Measurements from ENCODE around the gene COQ8B. TPM values are rescaled to one million over a fixed set of nuclear protein-coding genes. Genes with fewer than 3 reads are reported as not detected.
"Not testable (repeated sequence)": the region's sequence is repeated elsewhere in the genome, so short reads cannot be mapped to it uniquely, and the experiment has no call there.

Gene COQ8B
- total and polyA plus RNA-seq, 4 donors, result 20.5 to 79.8 (median 32.8) TPM

DNA sequence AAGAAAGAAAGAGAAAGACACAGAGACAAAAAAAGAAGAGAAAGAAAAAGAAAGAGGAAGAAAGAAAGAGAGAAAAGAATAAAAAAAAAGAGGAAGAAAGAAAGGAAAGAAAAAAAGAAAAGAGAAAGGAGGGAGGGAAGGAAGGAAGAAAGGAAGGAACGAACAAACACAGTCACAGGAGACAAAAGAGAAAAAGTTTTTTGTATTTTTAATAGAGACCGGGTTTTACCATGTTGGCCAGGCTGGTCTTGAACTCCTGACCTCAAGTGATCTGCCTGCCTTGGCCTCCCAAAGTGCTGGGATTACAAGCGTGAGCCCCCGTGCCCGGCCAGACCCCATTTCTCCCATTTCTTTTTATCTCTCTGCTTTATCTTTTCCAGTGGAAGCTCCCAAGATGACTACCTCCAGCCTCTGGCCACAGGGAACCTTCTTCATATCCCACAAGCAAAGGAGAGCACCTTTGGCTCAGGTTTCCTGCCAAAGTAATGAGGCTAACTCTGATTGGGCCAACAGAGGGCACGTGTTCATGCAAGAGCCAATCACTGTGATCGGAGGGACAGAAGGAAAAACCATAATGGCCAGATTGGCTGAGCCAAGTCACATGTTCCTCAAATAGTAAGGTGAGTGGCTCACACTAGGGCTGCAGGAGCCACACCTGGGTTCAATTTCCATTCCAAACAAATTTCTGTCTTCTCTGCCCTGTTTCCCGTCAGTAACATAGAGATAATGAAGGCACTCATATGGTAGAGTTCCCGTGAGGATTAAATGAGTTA, 66.6 kb downstream of the COQ8B start:
- DNase-seq; ATAC-seq (ENCODE audit: low FRiP score); H3K9me3 ChIP-seq (ENCODE audit: control insufficient read depth, low read length); H3K4me1 ChIP-seq (ENCODE audit: control insufficient read depth in 1 of 2, insufficient read depth in 2 of 2, low read length in 2 of 2); H3K4me3 ChIP-seq (ENCODE audit: low read length in 2 of 2); intact Hi-C loops (cut with DNase I); H3K27me3 ChIP-seq (ENCODE audit: control insufficient read depth in 1 of 2, insufficient read depth in 2 of 2, low read length in 1 of 2); H3K36me3 ChIP-seq (ENCODE audit: control insufficient read depth in 1 of 2, insufficient read depth in 2 of 2, low read length in 1 of 2): not testable (repeated sequence)
- peak overlapping the region in 1 of 2 donors; percentile 34 for H3K27ac ChIP-seq (ENCODE audit: low read depth in 1 of 2, low read length in 2 of 2)
- 85 to 91% methylated on average over 9 of the region's 9 CpGs for WGBS, 2 donors

DNA sequence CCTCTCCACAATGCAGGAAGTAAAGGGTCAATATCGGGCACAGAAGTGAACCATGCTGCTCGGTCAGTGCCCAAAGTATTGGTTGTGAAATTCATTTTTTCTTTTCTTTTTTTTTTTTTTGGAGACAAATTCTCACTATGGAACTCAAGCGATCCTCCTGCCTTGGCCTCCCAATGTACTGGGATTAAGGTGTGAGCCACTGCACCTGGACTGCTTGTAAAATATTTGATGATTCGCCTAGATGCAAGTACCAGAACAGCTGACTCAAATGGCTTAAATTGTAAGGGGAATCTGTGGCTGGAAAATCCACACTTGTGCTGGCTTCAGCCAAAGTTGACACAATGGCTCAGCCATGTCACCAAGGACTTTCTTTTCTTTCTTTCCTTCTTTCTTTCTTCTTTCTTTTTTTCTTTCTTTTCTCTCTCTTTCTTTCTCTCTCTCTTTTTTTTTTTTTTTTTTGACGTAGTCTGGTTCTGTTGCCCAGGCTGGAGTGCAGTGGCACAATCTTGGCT, 69.9 kb downstream of the COQ8B start:
- peak; percentile 15 for ATAC-seq (ENCODE audit: low FRiP score)
- no peaks in the 10 kb centered on the region for H3K9me3 ChIP-seq (ENCODE audit: control insufficient read depth, low read length)
- H3K4me1 ChIP-seq (ENCODE audit: control insufficient read depth in 1 of 2, insufficient read depth in 2 of 2, low read length in 2 of 2), result peaks cover 2 to 6% of the 10 kb centered on the region in 2 donors
- H3K27me3 ChIP-seq (ENCODE audit: control insufficient read depth in 1 of 2, insufficient read depth in 2 of 2, low read length in 1 of 2), result no peaks in the 10 kb centered on the region
- intact Hi-C loops (cut with DNase I), result no loop called here
- peak overlapping the region; percentile 62 to 97 for H3K27ac ChIP-seq (ENCODE audit: low read depth in 1 of 2, low read length in 2 of 2)
- 34 to 49% methylated on average over 5 of the region's 5 CpGs for WGBS, 2 donors
- H3K36me3 ChIP-seq (ENCODE audit: control insufficient read depth in 1 of 2, insufficient read depth in 2 of 2, low read length in 1 of 2), result no peaks in the 10 kb centered on the region
- DNase-seq, result no peak
- no peak overlapping the region for H3K4me3 ChIP-seq (ENCODE audit: low read length in 2 of 2)

DNA sequence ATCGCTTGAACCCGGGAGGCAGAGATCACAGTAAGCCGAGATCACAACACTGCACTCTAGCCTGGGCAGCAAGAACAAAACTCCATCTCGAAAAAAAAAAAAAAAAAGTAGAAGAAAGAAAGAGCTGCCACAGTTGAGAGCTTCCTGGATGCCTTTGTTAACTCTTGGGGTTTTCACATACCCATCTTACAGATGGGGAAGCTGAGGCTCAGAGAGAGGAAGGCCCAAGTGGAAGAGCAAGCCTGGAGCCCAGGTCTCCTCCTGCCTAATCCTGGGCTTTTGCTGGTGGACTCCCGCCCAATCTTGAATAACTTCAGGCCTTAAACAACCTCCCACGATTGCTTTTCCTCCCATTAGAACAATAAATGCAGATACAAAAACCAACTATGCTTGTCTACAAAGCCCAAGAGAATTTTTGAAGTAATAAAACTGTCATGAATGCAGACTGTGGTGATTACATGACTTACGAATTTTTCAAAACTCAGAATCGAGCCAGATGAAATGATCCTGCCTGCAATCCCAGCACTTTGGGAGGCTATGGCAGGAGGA, 73.9 kb downstream of the COQ8B start:
- H3K36me3 ChIP-seq (ENCODE audit: control insufficient read depth in 1 of 2, insufficient read depth in 2 of 2, low read length in 1 of 2), result no peaks in the 10 kb centered on the region
- WGBS, 2 donors, result 48 to 51% methylated on average over 8 of the region's 8 CpGs
- no peaks in the 10 kb centered on the region for H3K27me3 ChIP-seq (ENCODE audit: control insufficient read depth in 1 of 2, insufficient read depth in 2 of 2, low read length in 1 of 2)
- intact Hi-C loops (cut with DNase I), result loop anchor here in 1 of 2 donors (5.0 kb wide), 1 partner anchor 41 kb away; the partner anchor contains the start of gene LTBP4
- peak overlapping the region in 1 of 2 donors; percentile 61 for H3K27ac ChIP-seq (ENCODE audit: low read depth in 1 of 2, low read length in 2 of 2)
- no peak overlapping the region for H3K4me3 ChIP-seq (ENCODE audit: low read length in 2 of 2)
- DNase-seq (no peak), ATAC-seq (ENCODE audit: low FRiP score) (no peak)
- no peaks in the 10 kb centered on the region for H3K9me3 ChIP-seq (ENCODE audit: control insufficient read depth, low read length)
- H3K4me1 ChIP-seq (ENCODE audit: control insufficient read depth in 1 of 2, insufficient read depth in 2 of 2, low read length in 2 of 2), result no peaks in the 10 kb centered on the region

DNA sequence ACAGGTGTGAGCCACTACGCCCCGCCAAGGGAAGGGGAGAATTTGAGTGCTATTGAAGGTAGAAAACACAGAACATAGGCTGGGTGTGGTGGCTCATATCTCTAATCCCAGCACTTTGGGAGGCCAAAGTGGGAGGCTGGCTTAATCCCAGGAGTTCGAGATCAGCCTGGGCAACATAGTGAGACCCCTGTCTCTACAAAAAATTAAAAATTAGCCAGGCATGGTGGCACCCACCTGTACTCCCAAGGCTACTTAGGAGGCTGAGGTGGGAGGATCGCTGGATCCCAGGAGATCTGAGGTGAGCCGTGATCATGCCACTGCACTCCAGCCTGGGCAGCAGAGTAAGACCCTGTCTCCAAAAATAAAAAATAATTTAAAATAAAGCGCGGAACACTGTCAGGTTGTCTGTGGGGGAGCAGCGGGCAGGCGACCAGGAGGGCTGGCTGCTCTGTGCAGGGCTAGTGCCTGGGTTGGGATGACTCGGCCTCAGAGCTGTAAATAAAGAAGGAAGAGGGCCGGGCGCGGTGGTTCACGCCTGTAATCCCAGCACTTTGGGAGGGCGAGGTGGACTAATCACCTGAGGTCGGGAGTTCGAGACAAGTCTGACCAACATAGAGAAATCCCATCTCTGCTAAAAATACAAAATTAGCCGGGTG, 74.5 kb downstream of the COQ8B start:
- Histone ChIP-seq H3K36me3 (ENCODE audit: control insufficient read depth in 1 of 2, insufficient read depth in 2 of 2, low read length in 1 of 2) (no peaks in the 10 kb centered on the region), H3K27ac (ENCODE audit: low read depth in 1 of 2, low read length in 2 of 2) (peak overlapping the region; percentile 39 to 85), H3K4me3 (ENCODE audit: low read length in 2 of 2) (no peak overlapping the region), H3K9me3 (ENCODE audit: control insufficient read depth, low read length) (no peaks in the 10 kb centered on the region), H3K27me3 (ENCODE audit: control insufficient read depth in 1 of 2, insufficient read depth in 2 of 2, low read length in 1 of 2) (no peaks in the 10 kb centered on the region), H3K4me1 (ENCODE audit: control insufficient read depth in 1 of 2, insufficient read depth in 2 of 2, low read length in 2 of 2) (no peaks in the 10 kb centered on the region)
- intact Hi-C loops (cut with DNase I), result loop anchor here in 1 of 2 donors (5.0 kb wide), 1 partner anchor 40 kb away; the partner anchor contains the start of gene LTBP4
- no peak for DNase-seq
- 94% methylated on average over 18 of the region's 18 CpGs for WGBS, 2 donors
- no peak for ATAC-seq (ENCODE audit: low FRiP score)

Other genes with a start within 250 kb of the COQ8B start
- 1 to 10 TPM; 1.3 to 3.6 TPM for gene SPTBN4, start 249.9 kb downstream of the COQ8B start, total RNA-seq
- 1 to 10 TPM in 1 of 2 donors, under 1 TPM in 1; 0.25 to 4.1 TPM for gene SPTBN4, start 249.9 kb downstream of the COQ8B start, polyA plus RNA-seq
- 10 to 100 TPM; 54.0 to 75.3 TPM for gene SHKBP1, start 140.0 kb downstream of the COQ8B start, total RNA-seq
- gene SHKBP1, start 140.0 kb downstream of the COQ8B start, polyA plus RNA-seq, result 100 to 1,000 TPM in 1 of 2 donors, 10 to 100 TPM in 1; 29.4 to 150 TPM
- gene LTBP4, start 115.5 kb downstream of the COQ8B start, total RNA-seq, result 100 to 1,000 TPM; 286 to 725 TPM
- gene LTBP4, start 115.5 kb downstream of the COQ8B start, polyA plus RNA-seq, result 100 to 1,000 TPM; 140 to 768 TPM
- gene NUMBL, start 26.2 kb downstream of the COQ8B start, total RNA-seq, result 10 to 100 TPM; 51.7 to 95.4 TPM
- 10 to 100 TPM in 1 of 2 donors, 1 to 10 TPM in 1; 9.8 to 70.2 TPM for gene NUMBL, start 26.2 kb downstream of the COQ8B start, polyA plus RNA-seq
- 10 to 100 TPM; 23.9 to 25.7 TPM for gene ITPKC, start 226 bp upstream of the COQ8B start, total RNA-seq
- gene ITPKC, start 226 bp upstream of the COQ8B start, polyA plus RNA-seq, result 10 to 100 TPM; 11.1 to 13.8 TPM
- gene ACTMAP, start 33.6 kb upstream of the COQ8B start, total RNA-seq, result 1 to 10 TPM; 4.2 to 6.1 TPM
- 1 to 10 TPM in 1 of 2 donors, under 1 TPM in 1; 0.88 to 3.2 TPM for gene ACTMAP, start 33.6 kb upstream of the COQ8B start, polyA plus RNA-seq
- 10 to 100 TPM; 40.5 to 47.2 TPM for gene SNRPA, start 34.3 kb upstream of the COQ8B start, total RNA-seq
- 10 to 100 TPM; 26.7 to 49.1 TPM for gene SNRPA, start 34.3 kb upstream of the COQ8B start, polyA plus RNA-seq
- gene MIA, start 58.6 kb upstream of the COQ8B start, total RNA-seq, result 1 to 10 TPM; 1.7 to 3.6 TPM
- not detected for gene MIA, start 58.6 kb upstream of the COQ8B start, polyA plus RNA-seq
- 10 to 100 TPM; 28.1 to 33.3 TPM for gene RAB4B, start 61.4 kb upstream of the COQ8B start, total RNA-seq
- gene RAB4B, start 61.4 kb upstream of the COQ8B start, polyA plus RNA-seq, result 10 to 100 TPM; 19.3 to 67.2 TPM
- 100 to 1,000 TPM in 1 of 2 donors, 10 to 100 TPM in 1; 85.7 to 102 TPM for gene EGLN2, start 82.3 kb upstream of the COQ8B start, total RNA-seq
- 100 to 1,000 TPM in 1 of 2 donors, 10 to 100 TPM in 1; 60.0 to 120 TPM for gene EGLN2, start 82.3 kb upstream of the COQ8B start, polyA plus RNA-seq
- not detected for gene CYP2A6, start 133.6 kb upstream of the COQ8B start, total RNA-seq
- under 1 TPM in 1 of 2 donors, not detected in 1; 0.38 TPM for gene CYP2A6, start 133.6 kb upstream of the COQ8B start, polyA plus RNA-seq
- gene CYP2A7, start 165.3 kb upstream of the COQ8B start, total RNA-seq, result not detected
- gene CYP2A7, start 165.3 kb upstream of the COQ8B start, polyA plus RNA-seq, result not detected

Data from aorta (tissue), 5 donors.